Naive thymus-derived CD8-positive, alpha-beta T cell (primary cell): Measurements from ENCODE around the gene IL20RA. TPM values are rescaled to one million over a fixed set of nuclear protein-coding genes. Genes with fewer than 3 reads are reported as not detected.
A peak's percentile ranks its signal among the peaks of the same experiment; 100 is the strongest.

Experiments
- ATAC-seq, 2 donors: fragments of 150-1000 bp; cut with Tn5 transposase in 1 of 2; sonication (Bioruptor Pico), chemical (Tn5 transposase) in 1 of 2; 1 replicate in 1 of 2; 2 replicates in 1 of 2; pipeline ENCODE4 v1.10.0; 2021; ENCODE audit warnings: mild to moderate bottlenecking in 2 of 2, moderate library complexity in 2 of 2
- POLR2A ChIA-PET: fragments of 350-600 bp; sonication (Branson Sonifier 250); formaldehyde crosslinking; loops from one replicate; lab custom pipeline; 2021; ENCODE audit warnings: antibody characterized with exemption; lab: Charles Lee
- DNase-seq, 10 donors: peaks; one replicate each; pipeline versions ENCODE4 v3.0.0 to v3.0.0-alpha.2; 2020 to 2022
- H3K27ac Mint-ChIP-seq, 10 donors: one replicate each; pipeline ENCODE4 v1.8.0; 2020 to 2022; ENCODE audit warnings: mild to moderate bottlenecking in 10 of 10, mixed read lengths in 10 of 10, moderate library complexity in 4 of 10, inconsistent platforms in 1 of 10
- H3K27me3 Mint-ChIP-seq, 5 donors: one replicate each; pipeline ENCODE4 v1.8.0; 2021 to 2022; ENCODE audit warnings: mixed read lengths in 5 of 5
- H3K36me3 Mint-ChIP-seq, 3 donors: one replicate each; pipeline ENCODE4 v1.8.0; 2020 to 2022; ENCODE audit warnings: mixed read lengths in 3 of 3, mild to moderate bottlenecking in 2 of 3, inconsistent platforms in 1 of 3
- H3K4me1 Mint-ChIP-seq, 4 donors: one replicate each; pipeline ENCODE4 v1.8.0; 2021 to 2022; ENCODE audit warnings: mixed read lengths in 4 of 4
- H3K4me3 Mint-ChIP-seq, 10 donors: one replicate each; pipeline ENCODE4 v1.8.0; 2020 to 2022; ENCODE audit warnings: mild to moderate bottlenecking in 10 of 10, mixed read lengths in 10 of 10, moderate library complexity in 6 of 10, inconsistent platforms in 1 of 10
- H3K9me3 Mint-ChIP-seq, 9 donors: one replicate each; pipeline ENCODE4 v1.8.0; 2020 to 2022; ENCODE audit warnings: mixed read lengths in 9 of 9, mild to moderate bottlenecking in 3 of 9, inconsistent platforms in 1 of 9, moderate library complexity in 1 of 9
- polyA plus RNA-seq, 3 donors: library from polyadenylated mRNA; unstranded; fragments of 300-500 nt; fragmentation: Illumina TruSeq; gene quantifications; one replicate each; pipeline ENCODE4 v1.2.3, GENCODE V29; 2021
- total RNA-seq, 8 experiments: library from RNA in 2 of 8; stranded (reverse) in 2 of 8; gene quantifications; one replicate each; pipeline ENCODE4 v1.2.3 and lab custom pipeline; 2021 to 2026

IL20RA gene
- total and polyA plus RNA-seq, 5 experiments from 2014 or later = not detected

GRCh38 chr6:137013738-137014602, 30.8 kb downstream of the IL20RA start:
- Mint-ChIP-seq H3K4me1 (no peaks in the 10 kb centered on the region), H3K9me3 (no peaks in the 10 kb centered on the region), H3K27ac (no peak overlapping the region), H3K36me3 (no peaks in the 10 kb centered on the region), H3K4me3 (no peak overlapping the region), H3K27me3 (peaks cover 19 to 57% (median 47%) of the 10 kb centered on the region in 5 donors)
- DNase-seq (no peak), ATAC-seq (no peak)
- POLR2A ChIA-PET = no interaction called here

GRCh38 chr6:137013031-137013430, 31.7 kb downstream of the IL20RA start:
- ATAC-seq (no peak), DNase-seq (no peak)
- peaks cover 19 to 57% (median 49%) of the 10 kb centered on the region in 5 donors for H3K27me3 Mint-ChIP-seq
- no peaks in the 10 kb centered on the region for H3K9me3 Mint-ChIP-seq
- H3K4me1 Mint-ChIP-seq = no peaks in the 10 kb centered on the region
- POLR2A ChIA-PET = interaction anchor here (0.6 kb wide), 1 partner anchor 996 kb away, joined by 8 read pairs; no protein-coding TSS in a partner anchor
- no peak overlapping the region for H3K4me3 Mint-ChIP-seq
- no peak overlapping the region for H3K27ac Mint-ChIP-seq
- no peaks in the 10 kb centered on the region for H3K36me3 Mint-ChIP-seq

GRCh38 chr6:137011406-137011805, 33.4 kb downstream of the IL20RA start:
- Mint-ChIP-seq H3K4me1 (no peaks in the 10 kb centered on the region), H3K27me3 (peaks cover 18 to 58% (median 54%) of the 10 kb centered on the region in 5 donors), H3K9me3 (no peaks in the 10 kb centered on the region), H3K36me3 (no peaks in the 10 kb centered on the region), H3K4me3 (no peak overlapping the region), H3K27ac (no peak overlapping the region)
- no peak for ATAC-seq
- DNase-seq = no peak
- POLR2A ChIA-PET = no interaction called here

GRCh38 chr6:137010128-137010718, 34.5 kb downstream of the IL20RA start:
- DNase-seq = no peak
- ATAC-seq = no peak
- Mint-ChIP-seq H3K27ac (no peak overlapping the region), H3K27me3 (peaks cover 14 to 49% (median 44%) of the 10 kb centered on the region in 5 donors), H3K4me1 (no peaks in the 10 kb centered on the region), H3K9me3 (no peaks in the 10 kb centered on the region), H3K4me3 (no peak overlapping the region), H3K36me3 (no peaks in the 10 kb centered on the region)
- POLR2A ChIA-PET = no interaction called here

- DNase-seq (no peak), ATAC-seq (no peak)
- H3K4me3 Mint-ChIP-seq = no peak overlapping the region
- no peaks in the 10 kb centered on the region for H3K36me3 Mint-ChIP-seq
- peaks cover 16 to 41% (median 32%) of the 10 kb centered on the region in 5 donors for H3K27me3 Mint-ChIP-seq
- H3K9me3 Mint-ChIP-seq = peaks cover 0 to 2% (median 0%) of the 10 kb centered on the region in 9 donors
- POLR2A ChIA-PET = no interaction called here
- no peaks in the 10 kb centered on the region for H3K4me1 Mint-ChIP-seq
- no peak overlapping the region for H3K27ac Mint-ChIP-seq
Observed at GRCh38 chr6:137008204-137008603, 36.6 kb downstream of the IL20RA start.

GRCh38 chr6:137006056-137006455, 38.7 kb downstream of the IL20RA start:
- DNase-seq (no peak), ATAC-seq (no peak)
- no peaks in the 10 kb centered on the region for H3K36me3 Mint-ChIP-seq
- peak overlapping the region in 1 of 10 donors; percentile 46 for H3K27ac Mint-ChIP-seq
- H3K4me1 Mint-ChIP-seq = no peaks in the 10 kb centered on the region
- H3K9me3 Mint-ChIP-seq = peaks cover 0 to 2% (median 0%) of the 10 kb centered on the region in 9 donors
- no peak overlapping the region for H3K4me3 Mint-ChIP-seq
- peaks cover 18 to 40% (median 28%) of the 10 kb centered on the region in 5 donors for H3K27me3 Mint-ChIP-seq
- POLR2A ChIA-PET = no interaction called here

GRCh38 chr6:137005073-137005472, 39.7 kb downstream of the IL20RA start:
- Mint-ChIP-seq H3K4me1 (no peaks in the 10 kb centered on the region), H3K9me3 (peaks cover 0 to 2% (median 0%) of the 10 kb centered on the region in 9 donors), H3K27me3 (peaks cover 19 to 45% (median 25%) of the 10 kb centered on the region in 5 donors)

GRCh38 chr6:137002505-137002904, 42.3 kb downstream of the IL20RA start:
- peaks cover 0 to 2% (median 0%) of the 10 kb centered on the region in 9 donors for H3K9me3 Mint-ChIP-seq
- H3K27me3 Mint-ChIP-seq = peaks cover 14 to 51% (median 25%) of the 10 kb centered on the region in 5 donors
- no peaks in the 10 kb centered on the region for H3K36me3 Mint-ChIP-seq
- no peak overlapping the region for H3K4me3 Mint-ChIP-seq
- DNase-seq (no peak), ATAC-seq (no peak)
- no peaks in the 10 kb centered on the region for H3K4me1 Mint-ChIP-seq
- POLR2A ChIA-PET = no interaction called here
- H3K27ac Mint-ChIP-seq = no peak overlapping the region

More at GRCh38 chr6:137005073-137005472, 39.7 kb downstream of the IL20RA start:
- POLR2A ChIA-PET = no interaction called here
- ATAC-seq (no peak), DNase-seq (no peak)
- H3K27ac Mint-ChIP-seq = no peak overlapping the region
- H3K4me3 Mint-ChIP-seq = no peak overlapping the region
- H3K36me3 Mint-ChIP-seq = no peaks in the 10 kb centered on the region

GRCh38 chr6:137001977-137002302, 42.8 kb downstream of the IL20RA start:
- Mint-ChIP-seq H3K9me3 (peaks cover 0 to 3% (median 0%) of the 10 kb centered on the region in 9 donors), H3K4me1 (no peaks in the 10 kb centered on the region), H3K4me3 (peak overlapping the region in 1 of 10 donors; percentile 5), H3K27ac (no peak overlapping the region), H3K36me3 (no peaks in the 10 kb centered on the region), H3K27me3 (peaks cover 16 to 51% (median 24%) of the 10 kb centered on the region in 5 donors)
- no peak for DNase-seq
- POLR2A ChIA-PET = interaction anchor here (0.6 kb wide), 1 partner anchor 46 kb away, joined by 4 read pairs; no protein-coding TSS in a partner anchor
- ATAC-seq = no peak

GRCh38 chr6:137001299-137001976, 43.3 kb downstream of the IL20RA start:
- Mint-ChIP-seq H3K4me3 (peak overlapping the region in 1 of 10 donors; percentile 5), H3K4me1 (no peaks in the 10 kb centered on the region), H3K9me3 (peaks cover 0 to 3% (median 0%) of the 10 kb centered on the region in 9 donors), H3K27me3 (peaks cover 16 to 53% (median 28%) of the 10 kb centered on the region in 5 donors), H3K27ac (no peak overlapping the region), H3K36me3 (no peaks in the 10 kb centered on the region)
- ATAC-seq = no peak
- DNase-seq = no peak
- POLR2A ChIA-PET = interaction anchor here (0.6 kb wide), 1 partner anchor 45 kb away, joined by 4 read pairs; no protein-coding TSS in a partner anchor

- H3K36me3 Mint-ChIP-seq = no peaks in the 10 kb centered on the region
- no peak overlapping the region for H3K4me3 Mint-ChIP-seq
- DNase-seq (no peak), ATAC-seq (no peak)
- POLR2A ChIA-PET = no interaction called here
- H3K27me3 Mint-ChIP-seq = peaks cover 16 to 53% (median 28%) of the 10 kb centered on the region in 5 donors
- H3K4me1 Mint-ChIP-seq = no peaks in the 10 kb centered on the region
- peaks cover 0 to 3% (median 0%) of the 10 kb centered on the region in 9 donors for H3K9me3 Mint-ChIP-seq
- no peak overlapping the region for H3K27ac Mint-ChIP-seq
Observed at GRCh38 chr6:137000825-137001224, 43.9 kb downstream of the IL20RA start.

GRCh38 chr6:136995521-136995920, 49.2 kb downstream of the IL20RA start:
- POLR2A ChIA-PET = no interaction called here
- Mint-ChIP-seq H3K4me3 (no peak overlapping the region), H3K27ac (no peak overlapping the region), H3K9me3 (peaks cover 0 to 4% (median 0%) of the 10 kb centered on the region in 9 donors), H3K36me3 (no peaks in the 10 kb centered on the region), H3K27me3 (peaks cover 26 to 58% (median 35%) of the 10 kb centered on the region in 5 donors), H3K4me1 (no peaks in the 10 kb centered on the region)
- no peak for DNase-seq
- ATAC-seq = no peak
